Stimulated activated CD8-positive, alpha-beta memory T cell treated with anti-CD3 and anti-CD28 coated beads, Interleukin-7, amount 100 ng/mL, for 1 hour (primary cell): Measurements from ENCODE around the gene ANKRD63.

Experiments
- DNase-seq, 2 donors: peaks; one replicate each; pipeline ENCODE4 v3.0.0-alpha.2; 2020; ENCODE audit warnings: low read depth in 2 of 2

The ANKRD63 gene

DNA sequence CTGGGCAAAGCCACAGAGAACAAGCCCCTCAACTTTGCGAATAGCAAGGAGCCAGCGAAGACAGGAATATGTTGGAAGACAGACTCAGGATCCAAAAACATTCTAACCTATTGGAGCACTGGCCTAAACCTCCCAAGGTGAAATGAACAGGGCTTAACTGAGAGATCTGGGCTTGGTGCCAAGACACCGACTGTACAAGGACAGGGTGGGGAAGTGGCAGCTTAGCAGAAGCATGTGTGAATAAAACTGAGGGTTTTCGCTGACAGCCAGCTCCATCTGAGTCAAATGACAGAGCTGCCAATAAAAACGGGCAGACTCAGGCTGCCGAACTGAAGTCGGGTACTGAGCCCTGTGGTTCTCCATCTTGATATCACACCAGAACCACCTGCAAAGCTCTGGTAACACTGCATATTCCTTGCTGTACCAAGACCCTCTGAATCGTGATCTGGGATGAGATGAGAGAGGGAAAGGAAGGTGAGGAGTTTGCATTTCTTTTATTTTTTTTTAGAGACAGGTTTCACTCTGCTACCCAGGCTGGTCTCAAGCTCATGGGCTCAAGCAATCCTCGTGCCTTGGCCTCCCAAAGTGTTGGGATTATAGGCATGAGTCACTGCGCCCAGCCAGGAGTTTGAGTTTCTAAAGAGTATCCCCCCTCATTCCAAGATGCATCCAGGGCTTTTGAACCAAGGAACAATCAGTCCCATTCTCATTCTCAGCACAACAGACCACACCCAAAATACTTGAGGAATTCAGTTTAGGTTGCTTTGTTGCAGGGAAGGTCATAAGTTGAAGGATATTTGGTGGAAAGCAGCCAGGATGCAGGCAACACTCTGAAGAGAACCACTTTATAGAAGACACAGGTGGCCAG, 30.9 kb upstream of the ANKRD63 start:
- DNase-seq = no peak

DNA sequence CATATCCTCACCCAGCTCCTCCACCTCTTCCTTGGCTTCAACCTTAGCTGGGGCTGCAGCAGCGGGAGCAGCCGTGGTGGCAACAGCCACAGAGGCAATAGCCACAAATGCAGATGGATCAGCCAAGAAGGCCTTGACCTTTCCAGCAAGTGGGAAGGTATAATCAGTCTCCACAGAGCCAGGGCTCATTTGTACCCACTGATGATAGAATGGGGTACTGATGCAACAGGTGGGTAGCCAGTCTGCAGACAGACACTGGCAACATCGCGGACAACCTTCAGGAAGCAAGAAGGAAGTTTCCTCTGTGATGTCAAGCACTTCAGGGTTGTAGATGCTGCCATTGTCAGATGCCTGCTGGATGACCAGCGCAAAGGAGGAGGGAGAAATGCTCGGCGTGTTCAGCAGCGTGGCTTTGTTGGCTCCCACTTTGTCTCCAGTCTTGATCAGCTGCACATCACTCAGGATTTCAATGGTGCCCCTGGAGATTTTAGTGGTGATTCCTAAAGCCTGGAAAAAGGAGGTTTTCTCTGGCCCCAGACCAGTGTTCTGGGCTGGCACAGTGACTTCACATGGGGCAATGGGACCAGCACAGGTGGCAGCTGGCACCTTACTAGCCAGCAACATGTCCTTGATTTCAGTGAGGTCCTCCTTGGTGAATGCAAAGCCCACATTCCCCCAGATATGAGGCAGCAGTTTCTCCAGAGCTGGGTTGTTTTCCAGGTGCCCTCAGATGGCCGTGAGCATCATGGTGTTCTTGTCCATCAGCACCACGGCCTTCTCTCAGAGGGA, 29.7 kb upstream of the ANKRD63 start:
- DNase-seq = no peak

DNA sequence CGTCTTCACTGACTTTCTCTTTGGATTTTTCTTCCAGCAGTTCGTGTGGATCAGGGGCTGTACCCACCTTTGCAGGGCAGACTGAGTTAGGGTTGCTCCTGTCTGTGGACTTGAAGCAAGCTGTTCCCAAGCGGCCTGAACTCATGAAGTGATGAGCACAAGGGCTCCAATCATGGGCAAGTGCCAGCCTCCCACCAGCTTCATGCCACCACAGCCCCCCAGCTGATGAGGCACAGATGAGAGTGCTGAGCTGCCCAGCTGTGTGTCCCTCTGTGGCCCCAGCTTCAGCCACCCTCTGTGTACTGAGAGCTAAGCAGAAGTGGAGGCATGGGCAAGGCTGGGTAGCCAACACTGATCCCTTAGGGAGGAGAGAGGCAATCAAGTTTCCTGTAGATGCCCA, 28.1 kb upstream of the ANKRD63 start:
- no peak for DNase-seq

DNA sequence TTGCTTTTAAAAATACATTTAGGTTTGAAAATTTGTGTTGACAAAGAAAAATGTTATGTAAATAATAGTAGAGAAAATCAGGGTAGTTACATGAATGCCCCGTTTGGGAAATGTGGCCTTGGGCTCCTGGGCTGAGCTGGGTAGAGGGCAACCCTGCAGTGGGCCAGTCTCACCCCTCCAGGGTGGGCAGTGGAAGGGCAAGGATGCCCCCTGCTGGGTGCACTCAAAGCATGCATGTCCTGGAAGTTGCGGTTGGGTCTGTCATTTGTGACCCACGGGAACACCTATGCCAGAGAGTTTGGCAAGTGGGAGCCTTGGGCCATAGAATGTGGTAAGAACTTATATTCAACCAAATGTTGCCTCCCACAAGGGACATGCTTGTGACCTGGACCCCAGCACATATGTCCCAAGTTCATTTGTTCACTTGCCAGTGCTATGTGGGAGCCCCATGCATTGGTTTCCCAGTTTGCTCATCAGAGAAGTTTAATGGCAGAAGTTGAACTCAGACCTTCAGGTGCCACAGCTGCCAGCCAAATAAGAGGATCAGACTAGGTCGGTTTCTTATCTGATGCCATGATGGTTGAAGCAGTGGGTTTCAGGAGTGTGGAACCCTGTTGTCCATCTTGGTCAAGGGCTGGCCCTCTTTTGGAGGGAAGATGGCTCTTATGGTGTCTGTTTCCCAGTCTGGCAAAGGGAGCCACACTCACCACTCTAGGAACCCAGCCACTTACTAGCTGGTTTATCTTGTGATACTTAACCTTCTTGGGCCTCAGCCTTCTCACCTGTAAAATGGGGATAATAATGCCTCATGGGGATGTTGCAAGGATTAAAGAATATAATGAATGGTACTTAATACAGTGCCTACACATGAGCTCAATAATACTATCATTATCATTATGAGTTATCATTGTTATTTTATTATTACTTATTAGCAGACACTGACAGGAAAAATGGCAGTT, 27.4 kb upstream of the ANKRD63 start:
- DNase-seq = no peak

DNA sequence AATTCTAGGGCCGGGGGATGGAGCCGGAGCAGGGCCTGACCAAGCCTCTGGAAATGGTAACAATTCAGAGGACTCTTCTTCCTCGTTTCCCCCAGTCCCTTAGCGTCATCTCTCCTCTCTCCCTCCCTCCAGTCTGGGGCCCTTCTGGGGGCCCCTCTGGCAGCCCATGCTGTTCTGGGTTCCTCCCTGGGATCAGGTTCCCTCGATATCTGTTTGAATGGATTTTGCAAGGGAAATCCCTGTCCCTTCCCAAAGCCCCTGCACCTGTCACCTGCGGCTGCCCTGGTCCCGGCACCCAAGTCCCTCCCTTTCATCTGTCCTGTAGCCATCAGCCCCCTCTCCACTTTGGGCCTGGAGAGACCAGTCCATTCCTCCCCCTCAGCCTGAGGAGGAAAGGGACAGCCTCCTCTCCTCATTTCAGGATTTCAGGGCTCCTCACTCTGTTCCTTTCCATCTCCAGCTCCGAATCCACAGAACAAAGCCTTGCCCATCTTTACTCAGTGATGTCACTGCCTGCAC, 26.5 kb upstream of the ANKRD63 start:
- DNase-seq = no peak

DNA sequence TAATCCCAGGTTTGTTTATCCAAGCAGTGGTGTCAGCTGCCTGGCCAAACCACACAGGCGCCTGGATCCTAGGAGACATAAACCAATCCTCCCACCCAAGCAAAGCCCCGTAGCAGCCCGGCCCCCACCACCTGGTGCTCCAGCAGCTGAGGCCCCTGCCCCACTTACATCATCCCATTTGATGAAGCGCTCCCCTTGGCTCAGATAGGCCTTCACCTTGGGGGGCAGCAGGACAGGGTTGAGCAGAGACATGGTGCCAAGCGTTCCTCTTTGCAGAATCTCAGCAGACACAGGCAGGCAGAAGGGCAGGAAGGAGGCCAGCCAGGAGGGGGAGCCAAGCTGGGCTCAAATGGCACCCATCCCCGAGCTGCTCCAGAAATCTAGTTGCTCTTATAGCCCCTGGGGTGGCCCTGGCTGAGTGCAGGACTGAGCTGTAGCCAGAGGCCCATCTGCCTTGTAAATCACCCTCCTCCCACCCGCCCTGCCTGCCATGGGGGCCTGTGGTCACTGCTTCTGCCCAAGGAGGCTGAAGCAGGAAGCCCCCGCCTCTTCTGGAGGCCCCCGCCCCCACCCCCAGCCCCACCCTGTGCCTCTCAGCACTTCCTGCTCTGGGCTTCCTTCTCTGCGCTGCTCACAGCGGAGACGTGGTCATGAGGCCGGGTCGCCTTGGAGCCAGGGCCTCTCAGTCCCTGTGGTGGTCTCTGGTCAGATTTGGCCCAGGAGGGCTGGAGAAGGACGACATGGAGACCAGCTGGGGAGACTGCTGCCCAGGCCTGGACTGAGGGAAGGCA, 24.8 kb upstream of the ANKRD63 start, which contains the start of gene PLCB2:
TSS of gene PLCB2 (minus strand) at position 515 of the 791 bp plus-strand sequence. CDS start at position 252, 263 bp downstream.
- DNase-seq = peak; percentile 42 to 44

DNA sequence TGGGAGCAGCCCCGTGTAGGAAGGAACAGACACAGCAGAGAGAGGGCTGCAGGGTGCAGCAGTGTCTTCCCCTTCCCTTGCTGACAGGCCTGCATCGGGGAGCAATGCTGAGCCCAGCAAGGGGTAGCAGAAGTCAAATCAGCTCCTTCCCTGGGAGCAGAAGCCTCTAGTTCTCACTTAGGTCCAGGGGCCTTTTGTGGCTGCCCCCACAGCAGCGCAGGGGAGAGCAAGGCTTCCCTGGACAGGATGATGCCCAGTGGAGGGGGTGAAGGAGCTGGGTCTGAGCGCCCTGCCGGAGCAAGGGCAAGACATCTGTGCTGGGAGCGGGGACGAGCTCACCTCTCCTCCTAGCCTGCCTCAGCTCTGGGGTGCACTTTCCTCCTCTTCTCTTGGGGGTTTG, 24.0 kb upstream of the ANKRD63 start:
- no peak for DNase-seq

DNA sequence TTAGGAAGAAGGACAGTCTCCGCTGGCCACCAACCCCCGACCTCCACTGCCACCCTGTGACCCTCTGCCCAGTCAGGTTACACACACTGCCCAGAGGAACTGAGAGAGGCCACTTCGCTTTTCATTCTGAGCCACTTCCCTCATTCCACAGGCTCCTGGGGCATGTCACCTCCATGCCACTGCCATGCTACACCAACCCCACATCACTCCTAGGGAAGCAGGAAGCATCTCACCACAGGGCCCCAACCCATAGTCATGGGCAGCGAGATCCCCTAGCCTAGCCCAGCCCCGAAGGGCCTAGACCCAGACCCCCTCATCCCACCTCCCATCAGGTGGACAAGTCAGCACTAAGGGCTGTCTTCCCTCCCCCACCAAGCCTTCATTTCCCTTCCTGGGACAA, 23.5 kb upstream of the ANKRD63 start:
- no peak for DNase-seq

DNA sequence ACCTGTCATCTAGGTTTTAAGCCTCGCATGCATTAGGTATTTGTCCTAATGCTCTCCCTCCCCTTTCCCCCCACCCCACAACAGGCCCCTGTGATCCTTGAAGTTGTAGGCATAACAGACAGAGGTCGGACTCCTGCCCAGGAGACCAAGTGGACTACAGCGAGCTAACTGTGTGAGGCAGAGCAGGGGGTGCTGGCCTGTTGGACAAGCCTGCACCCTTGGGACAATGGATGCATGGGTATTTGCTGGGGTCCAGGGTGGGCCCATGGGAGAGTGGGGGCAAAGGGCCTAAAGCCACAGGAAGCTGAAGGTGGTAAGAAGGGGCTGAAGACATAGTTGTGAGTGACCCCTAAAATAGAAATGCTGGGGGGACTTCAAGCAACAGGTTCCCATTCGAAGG, 22.4 kb upstream of the ANKRD63 start:
- DNase-seq = no peak

DNA sequence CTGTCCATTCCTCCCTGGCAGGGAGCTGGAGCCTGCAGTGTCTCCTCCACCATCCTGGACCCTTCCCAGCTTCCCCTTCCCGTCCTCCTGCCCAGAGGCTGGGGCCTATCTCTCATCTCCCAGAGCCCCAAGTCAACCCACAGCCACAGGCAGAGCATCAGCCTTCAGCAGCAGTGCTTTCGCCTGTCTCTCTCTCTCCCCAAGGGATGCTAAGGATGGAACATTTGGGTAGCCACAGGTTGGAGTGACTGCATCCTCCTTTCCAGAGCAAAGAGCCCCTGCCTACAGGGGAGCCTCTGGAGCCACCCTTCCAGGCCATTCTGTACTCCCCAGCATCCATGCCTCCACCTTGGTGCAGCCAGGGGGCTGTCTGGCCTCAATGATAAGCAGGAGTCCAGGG, 20.7 kb upstream of the ANKRD63 start:
- DNase-seq = no peak

DNA sequence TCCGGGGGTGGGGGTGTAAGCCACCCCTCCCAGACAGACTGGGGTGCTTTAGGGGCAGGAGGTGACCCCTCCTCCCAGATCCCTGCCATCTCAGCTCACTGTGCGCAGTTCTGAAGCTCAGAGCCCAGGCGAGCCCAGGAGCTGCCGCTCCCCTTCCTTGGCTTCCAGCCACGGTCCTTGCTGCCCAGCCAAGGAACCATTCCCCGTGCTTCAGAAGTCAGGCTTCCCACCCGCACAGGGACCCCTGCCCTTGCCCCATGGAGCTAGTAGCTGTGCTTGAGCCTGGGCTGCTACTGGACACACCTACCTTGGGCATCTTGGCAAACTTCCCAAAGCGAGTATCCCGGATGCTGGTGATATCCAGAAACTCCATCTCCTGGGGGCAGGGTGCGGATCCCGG, 20.1 kb upstream of the ANKRD63 start:
- no peak for DNase-seq

DNA sequence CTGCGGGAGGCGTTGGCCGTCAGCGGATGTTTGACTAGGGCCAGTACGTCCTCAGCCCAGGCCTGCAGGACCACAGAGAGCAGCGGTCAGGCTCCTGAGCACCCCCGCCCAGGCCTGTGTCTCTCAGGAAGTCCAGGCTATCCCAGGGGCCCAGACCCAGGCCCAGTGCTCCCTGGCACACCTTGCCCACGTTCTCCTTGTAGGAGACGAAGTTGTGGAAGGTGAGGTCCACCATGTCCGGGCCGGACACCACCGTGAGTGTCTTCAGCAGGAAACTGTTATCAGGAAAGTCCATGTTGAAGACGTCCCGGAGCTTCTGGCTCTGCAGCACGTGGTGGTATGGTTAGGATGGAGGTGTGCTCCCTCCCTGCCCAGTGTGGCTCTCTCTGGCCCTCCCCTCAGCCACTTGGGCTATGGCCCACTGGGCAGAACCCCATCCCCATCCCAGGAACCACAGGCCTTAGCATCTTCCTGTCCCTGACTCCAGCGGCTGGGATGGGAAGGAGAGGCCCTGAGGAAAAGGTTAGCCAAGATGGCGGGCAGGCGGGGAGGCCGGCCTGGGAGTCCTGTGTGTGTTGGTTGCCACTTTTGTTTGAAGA, 19.5 kb upstream of the ANKRD63 start:
- DNase-seq = no peak

DNA sequence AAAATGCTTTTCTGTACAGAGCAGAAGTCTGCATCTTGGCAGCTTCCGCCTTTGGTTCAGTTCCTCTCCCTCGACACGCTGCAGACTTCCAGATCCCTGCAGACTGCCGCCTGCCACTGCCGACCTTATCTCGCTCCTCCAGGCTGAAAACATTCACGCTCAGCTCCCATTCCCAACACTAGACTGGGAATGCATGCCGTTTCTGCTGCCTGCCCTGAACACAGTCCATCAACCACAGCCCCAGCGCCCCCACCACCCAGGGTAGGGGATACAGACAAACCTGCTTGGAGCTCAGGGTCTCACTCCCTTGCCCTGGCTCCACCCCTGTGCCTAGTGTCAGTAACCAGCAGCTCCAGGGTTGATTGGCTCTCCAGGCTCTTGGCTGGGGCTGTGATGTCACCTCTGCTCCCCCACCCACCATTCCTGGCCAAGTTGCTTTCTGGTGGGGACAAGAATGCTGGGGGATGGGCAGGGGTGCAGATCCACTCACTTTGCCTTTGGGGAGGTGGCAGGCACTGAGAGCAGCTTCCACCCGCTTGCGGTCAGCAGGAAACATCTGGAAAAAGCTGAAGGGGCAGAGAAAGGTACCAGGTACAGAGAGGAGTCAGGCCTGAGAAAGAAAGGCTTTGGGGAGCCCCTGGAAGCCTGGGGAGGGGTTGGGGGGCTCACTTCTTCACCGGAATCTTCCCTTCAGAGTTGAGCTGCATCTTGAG, 18.8 kb upstream of the ANKRD63 start:
- DNase-seq = no peak

DNA sequence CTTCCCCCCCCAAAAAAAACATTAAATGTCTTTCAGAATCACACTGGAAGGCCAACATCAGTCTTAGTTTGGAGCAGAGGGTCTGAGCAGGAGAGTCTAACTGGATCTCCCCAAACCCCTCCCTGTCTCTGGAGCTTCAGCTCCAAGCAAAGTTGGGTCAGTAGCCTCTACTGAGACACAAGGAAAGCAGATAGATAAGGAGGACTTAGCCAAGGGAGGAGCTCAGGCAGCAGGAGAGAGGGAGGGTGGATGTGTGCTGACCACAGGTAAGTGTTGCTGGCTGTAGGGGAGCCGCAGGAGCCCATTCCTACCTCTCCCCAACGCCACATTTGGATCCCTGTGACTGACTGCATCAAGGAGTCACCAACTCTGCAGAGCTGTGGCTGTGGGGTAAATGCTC, 17.9 kb upstream of the ANKRD63 start:
- DNase-seq = no peak

DNA sequence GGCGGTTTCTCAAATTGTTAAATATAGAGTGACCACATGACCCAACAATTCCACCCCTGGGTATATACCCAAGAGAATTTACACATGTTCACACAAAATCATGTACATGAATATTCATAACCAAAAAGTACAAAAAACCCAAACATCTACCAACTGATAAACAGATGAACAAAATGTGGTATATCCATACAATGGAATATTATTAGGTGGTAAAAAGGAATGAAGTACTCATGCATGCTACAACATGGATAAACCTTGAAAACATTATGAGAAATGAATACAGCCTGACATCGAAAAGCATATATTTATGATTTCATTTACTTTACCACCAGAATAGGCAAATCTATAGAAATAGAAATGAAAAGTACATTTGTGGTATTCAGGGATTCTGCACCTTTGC, 17.5 kb upstream of the ANKRD63 start:
- DNase-seq = no peak

DNA sequence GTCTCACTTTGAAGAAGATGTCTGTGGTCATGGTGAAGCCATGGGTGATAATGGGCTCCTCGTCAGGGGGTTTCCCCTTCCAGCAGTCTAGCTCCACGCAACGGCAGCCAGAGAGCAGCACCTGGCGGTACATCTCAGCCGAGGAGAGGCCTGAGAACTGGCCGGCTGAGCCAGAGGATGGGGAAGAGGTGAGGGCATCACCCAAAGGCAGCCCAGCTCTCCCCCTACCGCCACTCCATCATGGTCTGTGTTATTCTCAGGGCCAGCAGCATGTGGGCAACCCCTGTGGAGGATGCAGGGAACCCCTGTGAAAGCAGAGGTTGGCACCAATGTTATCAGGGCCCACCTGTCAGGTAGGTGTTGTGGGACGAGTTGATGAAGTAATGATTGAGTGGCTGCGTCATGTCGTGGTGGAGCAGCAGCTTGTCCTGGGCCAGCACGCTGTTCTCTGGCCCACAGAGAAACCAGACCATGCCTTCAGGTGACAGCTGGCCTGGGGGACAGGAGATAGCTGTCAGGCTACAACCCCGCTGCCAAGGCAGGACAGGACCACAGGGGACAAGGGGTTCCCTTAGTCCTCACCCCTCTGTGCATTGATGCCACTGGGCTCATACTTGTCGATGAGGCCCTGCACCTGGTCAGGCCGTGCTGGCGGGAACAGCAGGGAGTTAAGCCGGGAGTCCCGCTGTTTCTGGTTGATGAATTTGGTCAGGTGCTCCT, 15.5 kb upstream of the ANKRD63 start:
- no peak for DNase-seq

DNA sequence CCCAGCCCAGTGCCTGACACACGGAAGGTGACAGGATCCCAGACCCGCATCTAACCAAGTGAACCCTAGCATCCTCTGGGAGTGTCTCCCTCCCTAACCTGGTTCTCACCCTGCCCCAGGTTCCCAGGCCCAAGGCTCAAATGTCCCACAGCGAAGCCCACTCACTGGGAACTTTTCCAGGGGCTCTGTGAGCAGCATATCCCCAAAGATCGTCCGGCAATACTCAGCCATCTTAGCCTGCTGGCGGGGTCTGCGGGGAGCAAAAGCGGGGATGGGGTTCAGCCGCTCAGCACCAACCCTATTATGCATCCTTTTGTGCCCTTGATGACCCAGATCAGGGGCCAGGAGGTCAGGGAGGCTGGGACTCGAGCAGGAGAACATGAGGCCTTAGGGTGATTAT, 14.5 kb upstream of the ANKRD63 start:
- DNase-seq = no peak

DNA sequence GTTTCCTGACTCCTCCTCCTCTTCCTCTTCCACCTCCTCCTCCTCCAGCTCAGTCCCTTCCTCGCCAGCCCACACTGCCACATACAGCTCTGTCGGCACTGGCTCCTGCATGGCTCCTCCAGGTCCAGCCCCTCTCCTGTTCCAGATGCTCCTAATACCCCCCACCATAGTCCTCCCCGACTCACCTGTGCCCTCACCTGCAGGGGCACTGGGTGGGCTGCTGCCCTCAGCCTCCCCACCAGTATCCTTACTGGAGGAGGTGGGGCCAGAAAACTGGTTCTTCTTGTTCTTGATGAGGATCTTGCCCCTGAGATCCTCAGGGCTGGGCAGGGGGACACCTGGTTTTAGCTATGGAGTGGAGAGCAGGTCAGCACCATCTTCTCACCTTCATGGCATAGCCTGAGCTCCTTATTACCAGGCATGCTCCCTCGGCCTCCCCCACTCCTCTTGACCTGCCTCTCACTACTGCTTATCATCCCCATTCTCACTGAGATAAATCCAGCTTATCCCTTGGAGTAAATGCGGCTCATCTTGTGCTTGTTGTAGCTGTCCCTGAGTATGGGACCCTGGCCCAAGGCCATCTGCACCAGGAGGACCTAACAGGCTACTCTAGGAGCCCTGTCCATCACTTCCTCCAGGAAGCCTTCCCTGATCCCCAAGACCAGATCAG, 13.8 kb upstream of the ANKRD63 start:
- DNase-seq = no peak
